Activated T-cell treated with anti-CD3 and anti-CD28 coated beads for 48 hours (primary cell): ENCODE results near the gene PTPRT.

Source experiments
- DNase-seq: peaks from one replicate; pipeline ENCODE4 v3.0.0-alpha.2; 2020; ENCODE audit warnings: low read depth

Gene PTPRT

DNA sequence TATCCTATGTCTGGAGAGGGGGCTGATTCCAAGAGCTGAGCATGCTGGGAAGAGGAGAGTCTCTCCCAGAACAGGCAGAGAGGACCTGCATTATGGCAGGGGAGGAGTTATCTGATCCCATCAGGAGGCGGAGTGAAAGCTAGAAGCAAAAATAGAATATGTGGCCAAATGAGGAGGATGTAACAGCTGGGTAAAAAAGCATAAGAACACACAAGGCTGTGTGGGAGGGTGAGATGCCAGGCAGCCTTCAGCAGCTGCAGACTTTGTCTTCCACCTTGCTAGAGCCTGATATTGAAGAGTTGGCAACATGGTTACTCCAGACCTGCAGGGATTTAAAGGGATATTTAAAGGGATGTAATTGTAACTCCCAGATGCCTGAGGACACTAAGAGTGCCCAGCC is 167.1 kb downstream of the PTPRT start:
- no peak for DNase-seq

GRCh38 chr20:43022081-43022480 is 167.6 kb downstream of the PTPRT start:
- no peak for DNase-seq

- no peak for DNase-seq
Observed at GRCh38 chr20:43017241-43018030, 172.3 kb downstream of the PTPRT start.

- no peak for DNase-seq
Observed at GRCh38 chr20:43016257-43016656, 173.4 kb downstream of the PTPRT start.

- DNase-seq, result no peak
Observed at GRCh38 chr20:43015566-43015965, 174.1 kb downstream of the PTPRT start.

DNA sequence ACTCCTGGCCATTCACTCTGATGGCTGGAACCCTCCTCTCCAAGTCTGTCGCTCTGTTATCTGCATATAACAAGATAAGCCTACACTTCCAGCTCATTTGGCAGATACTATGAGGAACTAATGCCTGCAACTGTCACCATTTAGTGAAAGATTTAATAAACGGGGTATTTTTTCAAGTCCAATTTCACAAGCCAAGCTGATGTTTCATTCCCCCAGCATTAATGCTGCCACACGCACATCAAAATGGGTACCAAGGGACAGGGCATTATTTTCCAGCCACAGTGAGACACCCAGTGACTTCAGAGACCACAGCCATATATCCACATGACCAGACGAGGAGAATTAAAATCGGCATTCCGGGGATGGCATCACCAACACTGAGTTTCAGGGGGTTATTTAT is 175.5 kb downstream of the PTPRT start:
- DNase-seq, result no peak

GRCh38 chr20:43011491-43011890 is 178.2 kb downstream of the PTPRT start:
- no peak for DNase-seq

DNA sequence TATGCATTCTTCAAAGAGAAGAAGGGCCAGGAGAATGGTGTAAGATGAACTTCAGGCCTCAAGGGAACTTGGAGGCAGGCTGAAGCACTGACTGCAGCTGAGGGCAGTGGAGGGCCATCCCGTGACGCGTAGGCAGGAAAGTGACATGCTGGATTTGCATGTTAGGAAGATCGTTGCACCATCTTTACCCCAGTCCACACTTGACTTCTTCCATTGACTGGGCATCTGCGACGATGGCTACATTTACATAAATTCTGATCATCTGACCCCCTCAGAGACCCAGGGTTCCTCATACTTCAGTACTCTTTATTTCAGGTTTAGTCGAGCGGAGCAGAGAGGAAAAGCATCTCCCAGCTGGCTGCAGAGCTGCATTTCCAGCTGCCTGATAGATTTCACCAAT is 180.2 kb downstream of the PTPRT start:
- no peak for DNase-seq

- DNase-seq, result no peak
Observed at GRCh38 chr20:43007525-43007924, 182.2 kb downstream of the PTPRT start.

- no peak for DNase-seq
Observed at GRCh38 chr20:43006651-43007375, 182.9 kb downstream of the PTPRT start.

DNA sequence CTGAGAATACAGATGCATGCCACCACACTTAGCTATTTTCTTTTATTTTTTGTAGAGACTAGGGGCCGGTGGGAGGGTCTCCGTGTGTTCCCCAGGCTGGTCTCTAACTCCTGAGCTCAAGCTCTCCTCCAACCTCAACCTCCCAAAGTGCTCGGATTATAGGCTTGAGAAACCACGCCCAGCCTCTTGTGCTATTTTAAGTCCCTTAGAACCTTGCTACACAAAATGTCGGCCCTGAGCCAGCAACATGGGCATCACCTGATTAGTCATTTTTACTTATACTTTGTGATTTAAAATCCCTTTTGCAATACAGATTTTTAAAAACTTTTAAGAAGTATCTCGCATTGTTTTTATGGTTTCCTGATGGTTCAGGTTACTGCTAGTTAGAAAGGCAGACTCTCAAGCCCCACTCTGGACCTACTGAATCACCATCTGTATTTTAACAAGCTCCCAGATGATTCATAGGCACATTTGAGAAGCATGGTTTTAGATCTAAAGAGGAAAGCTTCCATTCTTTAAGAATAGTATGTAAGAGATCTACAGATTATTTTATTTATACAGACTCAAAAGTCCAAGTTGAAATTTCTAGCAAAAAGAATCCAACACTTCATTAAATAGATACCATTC is 186.3 kb downstream of the PTPRT start:
- DNase-seq, result no peak

DNA sequence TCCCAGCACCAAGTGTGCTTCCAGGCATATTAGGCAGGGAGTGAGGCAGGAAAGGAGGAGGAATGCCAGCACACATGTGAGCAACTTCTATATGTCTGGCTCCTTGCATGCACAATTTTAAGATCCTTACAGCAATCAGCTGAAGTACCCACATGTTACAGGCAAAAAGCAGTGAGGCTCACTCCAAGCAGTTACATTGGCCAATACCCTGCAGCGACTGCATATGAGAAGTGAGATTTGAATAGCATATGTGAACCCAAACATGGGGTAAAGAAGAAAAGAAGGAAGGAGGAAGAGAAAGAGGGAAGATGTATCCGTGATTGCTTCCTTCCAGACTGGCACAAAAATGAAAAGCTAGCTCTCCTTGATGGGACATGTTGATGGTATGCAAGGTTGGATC is 193.6 kb downstream of the PTPRT start:
- no peak for DNase-seq

DNA sequence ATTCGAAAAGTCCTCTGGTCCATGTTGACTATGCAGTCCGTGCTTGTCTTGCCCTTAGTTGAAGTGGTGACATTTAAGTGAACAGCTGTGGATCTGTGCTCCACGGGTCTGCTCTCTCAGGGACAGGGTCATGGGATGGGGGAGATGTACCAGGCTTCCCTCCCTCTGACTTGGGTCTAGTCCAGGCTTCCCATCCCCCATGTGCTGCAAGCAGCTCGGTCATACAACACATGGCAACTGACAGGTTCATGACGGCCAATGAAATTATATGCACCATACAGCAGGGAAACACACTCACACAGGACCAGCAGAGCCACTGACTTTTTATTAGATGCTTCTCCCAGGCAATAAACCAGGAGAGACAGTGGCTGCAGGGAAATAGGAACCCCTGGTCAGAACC is 201.4 kb downstream of the PTPRT start:
- DNase-seq, result no peak

GRCh38 chr20:42987376-42988114 is 202.2 kb downstream of the PTPRT start:
- DNase-seq, result no peak

DNA sequence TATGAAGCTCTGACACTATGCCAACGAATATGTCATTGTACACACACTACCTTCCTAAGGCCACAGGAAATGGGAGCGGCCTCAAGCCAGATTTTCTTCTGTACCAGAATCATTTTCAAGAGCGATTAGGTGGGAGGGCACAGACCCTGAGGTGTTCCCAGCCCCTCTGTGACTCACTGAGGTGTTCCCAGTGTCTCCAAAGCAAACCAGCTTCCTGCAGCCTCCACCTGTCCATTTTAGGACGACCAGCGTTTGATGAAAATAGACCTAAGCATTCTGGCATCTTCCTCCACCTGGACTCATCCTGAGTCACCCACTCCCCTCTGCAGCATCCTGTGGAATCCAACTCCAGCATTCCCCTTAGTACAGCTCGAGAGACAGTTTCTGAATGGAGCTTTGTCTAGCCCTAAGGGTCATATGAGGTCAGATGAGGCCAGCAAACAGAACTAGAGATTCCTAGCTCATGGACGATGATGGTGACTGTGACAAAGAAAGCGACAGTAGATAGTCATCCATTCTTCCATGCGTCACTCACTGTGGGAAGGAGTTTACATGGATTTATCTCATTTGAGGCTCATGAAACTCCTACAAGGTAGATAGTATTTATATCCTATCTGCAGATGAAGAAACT is 203.4 kb downstream of the PTPRT start:
- no peak for DNase-seq

- no peak for DNase-seq
Observed at GRCh38 chr20:42985628-42986027, 204.1 kb downstream of the PTPRT start.

DNA sequence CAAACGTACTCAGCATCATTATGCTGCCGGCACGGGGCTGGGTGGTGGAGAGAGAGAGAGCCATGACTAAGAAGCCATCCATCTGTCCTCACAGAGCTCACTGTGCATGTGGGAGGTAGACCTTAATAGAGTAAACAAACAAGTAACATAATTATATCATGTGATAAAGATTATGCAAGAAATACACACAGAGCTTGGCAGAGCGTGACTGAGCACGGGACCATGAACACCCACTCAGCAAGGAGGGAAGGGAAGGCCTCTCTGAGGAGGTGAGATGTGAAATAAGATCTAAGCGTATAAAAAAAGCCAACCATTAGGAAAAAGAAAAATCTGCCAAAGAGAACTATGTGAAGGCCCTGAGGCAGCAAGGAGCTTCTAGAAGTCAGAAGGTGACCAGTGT is 207.5 kb downstream of the PTPRT start:
- DNase-seq, result no peak

DNA sequence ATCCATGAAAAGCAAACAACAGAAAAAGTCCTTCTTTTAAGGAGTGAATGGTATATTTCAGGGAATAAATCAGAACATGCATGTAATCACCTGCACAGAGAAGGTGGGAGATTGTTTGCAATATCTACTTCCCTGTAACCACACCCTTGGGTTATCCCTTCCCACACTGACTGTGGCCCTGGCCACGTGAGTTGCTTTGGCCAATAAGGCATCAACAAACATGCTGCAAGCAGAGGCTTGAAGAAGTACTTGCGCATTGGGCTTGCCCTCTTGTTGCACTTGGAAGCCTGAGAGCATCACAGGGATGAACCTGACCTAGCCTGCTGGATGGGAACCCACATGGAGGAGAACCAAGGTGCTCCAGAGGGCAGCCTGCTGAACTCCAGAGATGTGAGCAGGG is 208.5 kb downstream of the PTPRT start:
- no peak for DNase-seq

GRCh38 chr20:42979720-42980119 is 210.0 kb downstream of the PTPRT start:
- no peak for DNase-seq

DNA sequence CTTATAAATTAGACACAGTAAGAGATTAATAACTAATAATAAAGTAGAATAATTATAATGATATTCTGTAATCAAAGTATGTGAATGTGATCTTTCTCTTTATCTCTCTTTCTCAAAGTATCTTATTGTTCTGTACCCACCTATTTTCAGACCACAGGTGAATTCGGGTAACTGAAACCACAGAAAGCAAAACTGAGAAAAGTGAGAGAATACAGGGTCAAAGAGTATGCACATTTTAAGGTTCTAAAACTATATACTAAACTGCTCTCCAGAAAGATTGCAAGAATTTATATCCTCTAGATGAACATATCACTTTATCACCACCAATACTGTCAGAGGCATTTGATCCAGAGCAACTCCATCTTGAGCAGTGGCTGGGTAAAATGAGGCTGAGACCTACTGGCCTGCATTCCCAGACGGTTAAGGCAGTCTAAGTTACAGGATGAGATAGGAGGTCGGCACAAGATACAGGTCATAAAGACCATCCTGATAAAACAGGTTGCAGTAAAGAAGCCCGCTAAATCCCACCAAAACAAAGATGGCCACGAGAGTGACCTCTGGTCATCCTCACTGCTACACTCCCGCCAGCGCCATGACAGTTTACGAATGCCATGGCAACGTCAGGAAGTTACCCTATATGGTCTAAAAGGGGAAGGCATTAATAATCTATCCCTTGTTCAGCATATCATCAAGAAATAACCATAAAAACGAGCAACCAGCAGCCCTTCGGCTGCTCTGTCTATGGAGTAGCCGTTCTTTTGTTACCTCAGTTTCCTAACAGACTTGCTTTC is 211.3 kb downstream of the PTPRT start:
- no peak for DNase-seq

DNA sequence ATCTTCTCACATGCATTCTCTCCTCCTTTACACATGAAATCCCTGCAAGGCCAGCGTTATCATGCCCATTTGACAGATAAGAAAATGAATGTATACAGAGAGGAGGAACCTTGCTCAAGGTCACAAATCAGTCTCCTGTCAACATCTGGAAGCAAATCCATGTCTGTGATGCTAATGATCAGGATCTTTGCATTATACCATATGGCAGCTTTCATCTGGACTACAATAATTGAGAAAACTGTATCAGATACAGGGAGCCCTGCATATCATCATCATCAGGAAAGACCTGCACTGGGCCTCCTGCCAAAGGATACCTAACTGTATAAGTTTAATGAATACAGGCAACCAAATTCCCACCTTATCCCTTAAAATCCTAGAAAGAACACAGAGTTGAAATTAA is 213.7 kb downstream of the PTPRT start:
- DNase-seq, result no peak
